Measurements from ENCODE around the gene KLRC4. TPM values are rescaled to one million over a fixed set of nuclear protein-coding genes. Genes with fewer than 3 reads are reported as not detected.
A peak's percentile ranks its signal among the peaks of the same experiment; 100 is the strongest.

The KLRC4 gene
- total and polyA plus RNA-seq, 10 of the 15 experiments (the other 5 are each of a cell fraction or from before 2014, with no cell fraction given) = 0.07 to 0.34 TPM; not detected in 8

DNA sequence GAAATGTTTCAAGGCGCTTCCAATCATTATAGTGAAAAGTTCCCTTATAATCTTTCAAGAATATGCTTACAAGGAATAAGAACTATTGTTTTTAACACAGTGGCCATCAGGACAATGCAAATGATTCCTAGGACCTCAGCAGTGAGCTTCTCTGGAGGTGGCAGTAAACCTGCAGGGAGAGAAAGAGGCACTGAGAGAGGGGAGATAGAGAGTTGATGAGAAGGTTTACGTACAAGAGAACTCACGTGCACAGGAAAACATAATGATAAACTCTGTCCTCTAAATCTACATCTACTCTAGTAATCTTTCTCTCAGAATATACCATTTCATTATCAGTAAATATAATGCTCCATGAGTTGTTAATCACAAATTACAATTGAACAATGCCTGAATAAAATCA lies 715 bp downstream of the KLRC4 start (continued):
- TF ChIP-seq, protein P1, sequence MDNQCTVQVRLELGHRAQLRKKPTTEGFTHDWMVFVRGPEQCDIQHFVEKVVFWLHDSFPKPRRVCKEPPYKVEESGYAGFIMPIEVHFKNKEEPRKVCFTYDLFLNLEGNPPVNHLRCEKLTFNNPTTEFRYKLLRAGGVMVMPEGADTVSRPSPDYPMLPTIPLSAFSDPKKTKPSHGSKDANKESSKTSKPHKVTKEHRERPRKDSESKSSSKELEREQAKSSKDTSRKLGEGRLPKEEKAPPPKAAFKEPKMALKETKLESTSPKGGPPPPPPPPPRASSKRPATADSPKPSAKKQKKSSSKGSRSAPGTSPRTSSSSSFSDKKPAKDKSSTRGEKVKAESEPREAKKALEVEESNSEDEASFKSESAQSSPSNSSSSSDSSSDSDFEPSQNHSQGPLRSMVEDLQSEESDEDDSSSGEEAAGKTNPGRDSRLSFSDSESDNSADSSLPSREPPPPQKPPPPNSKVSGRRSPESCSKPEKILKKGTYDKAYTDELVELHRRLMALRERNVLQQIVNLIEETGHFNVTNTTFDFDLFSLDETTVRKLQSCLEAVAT (IDR thresholded peaks at IDR 0.05) = no peak
- TF ChIP-seq, protein P2, sequence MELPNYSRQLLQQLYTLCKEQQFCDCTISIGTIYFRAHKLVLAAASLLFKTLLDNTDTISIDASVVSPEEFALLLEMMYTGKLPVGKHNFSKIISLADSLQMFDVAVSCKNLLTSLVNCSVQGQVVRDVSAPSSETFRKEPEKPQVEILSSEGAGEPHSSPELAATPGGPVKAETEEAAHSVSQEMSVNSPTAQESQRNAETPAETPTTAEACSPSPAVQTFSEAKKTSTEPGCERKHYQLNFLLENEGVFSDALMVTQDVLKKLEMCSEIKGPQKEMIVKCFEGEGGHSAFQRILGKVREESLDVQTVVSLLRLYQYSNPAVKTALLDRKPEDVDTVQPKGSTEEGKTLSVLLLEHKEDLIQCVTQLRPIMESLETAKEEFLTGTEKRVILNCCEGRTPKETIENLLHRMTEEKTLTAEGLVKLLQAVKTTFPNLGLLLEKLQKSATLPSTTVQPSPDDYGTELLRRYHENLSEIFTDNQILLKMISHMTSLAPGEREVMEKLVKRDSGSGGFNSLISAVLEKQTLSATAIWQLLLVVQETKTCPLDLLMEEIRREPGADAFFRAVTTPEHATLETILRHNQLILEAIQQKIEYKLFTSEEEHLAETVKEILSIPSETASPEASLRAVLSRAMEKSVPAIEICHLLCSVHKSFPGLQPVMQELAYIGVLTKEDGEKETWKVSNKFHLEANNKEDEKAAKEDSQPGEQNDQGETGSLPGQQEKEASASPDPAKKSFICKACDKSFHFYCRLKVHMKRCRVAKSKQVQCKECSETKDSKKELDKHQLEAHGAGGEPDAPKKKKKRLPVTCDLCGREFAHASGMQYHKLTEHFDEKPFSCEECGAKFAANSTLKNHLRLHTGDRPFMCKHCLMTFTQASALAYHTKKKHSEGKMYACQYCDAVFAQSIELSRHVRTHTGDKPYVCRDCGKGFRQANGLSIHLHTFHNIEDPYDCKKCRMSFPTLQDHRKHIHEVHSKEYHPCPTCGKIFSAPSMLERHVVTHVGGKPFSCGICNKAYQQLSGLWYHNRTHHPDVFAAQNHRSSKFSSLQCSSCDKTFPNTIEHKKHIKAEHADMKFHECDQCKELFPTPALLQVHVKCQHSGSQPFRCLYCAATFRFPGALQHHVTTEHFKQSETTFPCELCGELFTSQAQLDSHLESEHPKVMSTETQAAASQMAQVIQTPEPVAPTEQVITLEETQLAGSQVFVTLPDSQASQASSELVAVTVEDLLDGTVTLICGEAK (IDR thresholded peaks at IDR 0.05; ENCODE audit: borderline replicate concordance) = no peak
- no peak for TF ChIP-seq ZNF384 (IDR thresholded peaks at IDR 0.05; ENCODE audit: borderline replicate concordance, low read depth, low read length)

DNA sequence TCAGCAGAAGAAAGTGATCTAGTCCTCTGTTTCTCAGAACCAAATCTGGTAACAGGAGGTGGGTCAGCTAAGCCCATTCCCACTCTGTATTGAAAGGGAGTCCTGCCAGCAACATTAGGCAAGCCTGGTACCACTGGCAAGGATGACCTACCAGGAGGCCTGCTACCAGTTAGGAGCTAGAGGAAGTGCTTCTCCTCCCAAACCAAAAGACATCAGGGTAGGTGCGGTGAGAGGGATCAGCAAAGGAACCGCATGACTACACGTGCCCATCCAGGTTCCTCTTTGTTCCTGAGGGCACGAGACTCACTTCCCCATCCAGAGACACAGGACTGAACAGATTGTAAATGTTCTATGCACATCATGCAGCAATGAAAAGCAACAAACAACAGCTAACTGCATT lies 2.8 kb downstream of the KLRC4 start:
- Histone ChIP-seq H3K36me3 (ENCODE audit: control insufficient read depth in 2 of 2, insufficient read depth in 2 of 2, low read length in 1 of 2) (no peaks in the 10 kb centered on the region), H3K27me3 (replicated peaks in 1 of 2; ENCODE audit: control insufficient read depth in 2 of 2, insufficient read depth in 2 of 2, low read length in 1 of 2) (no peaks in the 10 kb centered on the region), H2AFZ (ENCODE audit: control insufficient read depth, low read depth, low read length) (peak overlapping the region; percentile 23), H3K4me2 (ENCODE audit: control insufficient read depth, insufficient read depth) (no peak overlapping the region), H3K27ac (ENCODE audit: control insufficient read depth, insufficient read depth) (no peak overlapping the region), H3K4me3 (no peak overlapping the region), H4K20me1 (ENCODE audit: control insufficient read depth, insufficient read depth) (no peaks in the 10 kb centered on the region), H3K9ac (ENCODE audit: control insufficient read depth, insufficient read depth, low read length) (no peak overlapping the region), H3K79me2 (ENCODE audit: control insufficient read depth, insufficient read depth, low read length) (no peaks in the 10 kb centered on the region), H3K4me1 (ENCODE audit: control insufficient read depth, insufficient read depth, low read length) (no peaks in the 10 kb centered on the region; the same call in 1 of the 2 replicates), H3K9me3 (replicated peaks; ENCODE audit: control insufficient read depth, insufficient read depth, low read length) (no peaks in the 10 kb centered on the region; the same call in 2 of the 3 replicates)
- no peak for TF ChIP-seq IKZF2 (IDR thresholded peaks at IDR 0.05)
- TF ChIP-seq YBX1 (IDR thresholded peaks at IDR 0.05) = no peak
- TF ChIP-seq RFX5 (IDR thresholded peaks at IDR 0.05; ENCODE audit: low read depth, low read length) = no peak
- peak; percentile 31 to 63; a peak in 2 of 4 replicates for TF ChIP-seq BHLHE40 (IDR thresholded peaks at IDR 0.05; ENCODE audit: borderline replicate concordance in 1 of 2, low read depth in 2 of 2, low read length in 1 of 2)
- TF ChIP-seq HDAC6 (IDR thresholded peaks at IDR 0.05; ENCODE audit: unreplicated experiment) = no peak
- no peak for TF ChIP-seq KAT2A (conservative IDR thresholded peaks at IDR 0.05; ENCODE audit: control insufficient read depth, low read depth, low read length)
- TF ChIP-seq SREBF1 (IDR thresholded peaks at IDR 0.05; ENCODE audit: low read length) = no peak
- TF ChIP-seq SPI1 (IDR thresholded peaks at IDR 0.05; ENCODE audit: borderline replicate concordance, insufficient read depth, low read depth, low read length) = peak; percentile 41; the same call in 1 of the 2 replicates
- no peak for TF ChIP-seq CBX3 (IDR thresholded peaks at IDR 0.05; ENCODE audit: borderline replicate concordance, low read depth)
- DNase-seq (ENCODE audit: low read depth, low spot score) (no peak), FAIRE-seq (no peak), ATAC-seq (no peak)
- in situ Hi-C loops (cut with MboI) = no loop called here
- CTCF ChIA-PET = interaction anchor here (1.1 kb wide), 1 partner anchor 40 kb away, joined by 3 read pairs; no protein-coding TSS in a partner anchor
- BruUV-seq (replicated peaks) = no TSS peak
- RAD21 ChIA-PET (ENCODE audit: unreplicated experiment) = interaction anchor here (0.5 to 0.8 kb wide), 2 partner anchors 40 to 44 kb away, joined by 4 to 5 read pairs; no protein-coding TSS in a partner anchor
- intact Hi-C loops (cut with micrococcal nuclease; ENCODE audit: unreplicated experiment) = no loop called here
- 8% methylated on average over 4 of the region's 4 CpGs for WGBS (ENCODE audit: insufficient coverage, insufficient replicate concordance, low lambda C conversion rate, missing lambda C conversion rate)
- POLR2A ChIA-PET = interaction anchor here (0.7 kb wide), 1 partner anchor 135 kb away, joined by 3 read pairs; no protein-coding TSS in a partner anchor
- SMC1A ChIA-PET (ENCODE audit: uncharacterized antibody, unreplicated experiment) = interaction anchor here (1.1 to 1.9 kb wide), 3 partner anchors 14 to 45 kb away, joined by 3 to 6 read pairs (median 3); no protein-coding TSS in a partner anchor
